H1 (cell line): ENCODE measurements around the gene AP5Z1.

ENCODE experiments used
- CEBPB ChIP-seq: IDR thresholded peaks from 2 replicates; pipeline ENCODE4 v1.6.1; 2012; ENCODE audit warnings: low read depth, low read length
- CHD1 ChIP-seq: IDR thresholded peaks from 2 replicates; pipeline ENCODE4 v1.6.1; 2012; ENCODE audit warnings: low read depth, low read length, improper control_type of control experiment
- CHD2 ChIP-seq: IDR thresholded peaks from 2 replicates; pipeline ENCODE4 v1.6.1; 2012; ENCODE audit warnings: low read length, improper control_type of control experiment
- EP300 ChIP-seq, 2 experiments: IDR thresholded peaks; 1 replicate in 1 of 2; 2 replicates in 1 of 2; pipeline ENCODE4 v1.6.1; 2011 to 2012; ENCODE audit warnings: low read depth in 2 of 2, low read length in 2 of 2, mild to moderate bottlenecking in 2 of 2, borderline replicate concordance in 1 of 2, inconsistent platforms in 1 of 2, moderate library complexity in 1 of 2
- EZH2 ChIP-seq: fragments of 200-600 bp; sonication (generic); IDR thresholded peaks from 2 replicates; pipeline ENCODE4 v1.7.1; 2012; ENCODE audit warnings: low read depth, mild to moderate bottlenecking, moderate library complexity, low read length, inconsistent platforms; ENCODE audit not compliant: severe bottlenecking
- GABPA ChIP-seq: IDR thresholded peaks from 2 replicates; pipeline ENCODE4 v1.6.1; 2011; ENCODE audit warnings: mild to moderate bottlenecking, low read length, moderate library complexity, borderline replicate concordance; ENCODE audit not compliant: insufficient read depth
- KDM1A ChIP-seq: fragments of 200-600, 300-600 bp; sonication (generic); IDR thresholded peaks from 2 replicates; pipeline ENCODE4 v1.7.1; 2016; ENCODE audit warnings: mild to moderate bottlenecking, low read length, borderline replicate concordance
- POLR2A ChIP-seq, 2 experiments: IDR thresholded peaks; 1 replicate in 1 of 2; 2 replicates in 1 of 2; pipeline ENCODE4 v1.6.1; 2011; ENCODE audit warnings: low read depth in 2 of 2, low read length in 2 of 2, mild to moderate bottlenecking in 2 of 2; ENCODE audit errors: control extremely low read depth in 1 of 2
- RAD21 ChIP-seq, 2 experiments: IDR thresholded peaks in 1 of 2; conservative IDR thresholded peaks in 1 of 2; 2 replicates each; pipeline ENCODE4 v1.6.1; 2011; ENCODE audit warnings: low read depth in 2 of 2, low read length in 2 of 2, improper control_type of control experiment in 1 of 2, inconsistent platforms in 1 of 2, mild to moderate bottlenecking in 1 of 2, moderate library complexity in 1 of 2
- RNF2 ChIP-seq: fragments of 200-900, 300-1000 bp; sonication (generic); IDR thresholded peaks from 2 replicates; pipeline ENCODE4 v1.7.1; 2016; ENCODE audit warnings: borderline replicate concordance, low read depth, mild to moderate bottlenecking, antibody characterized with exemption, low read length; ENCODE audit not compliant: poor library complexity, severe bottlenecking; ENCODE audit errors: missing control alignments
- SP1 ChIP-seq: IDR thresholded peaks from 2 replicates; pipeline ENCODE4 v1.6.1; 2011; ENCODE audit warnings: low read depth, low read length
- SP4 ChIP-seq: IDR thresholded peaks from 2 replicates; pipeline ENCODE4 v1.6.1; 2012; ENCODE audit warnings: low read length, inconsistent platforms
- SRF ChIP-seq: IDR thresholded peaks from 2 replicates; pipeline ENCODE4 v1.6.1; 2011; ENCODE audit warnings: mild to moderate bottlenecking, low read depth, low read length, moderate library complexity
- TF ChIP-seq, protein P1 (sequence below), 3 experiments: IDR thresholded peaks; 1 replicate in 2 of 3; 2 replicates in 1 of 3; pipeline versions ENCODE4 v1.5.1 to v1.6.1; 2011; ENCODE audit warnings: low read length in 3 of 3, mild to moderate bottlenecking in 3 of 3, inconsistent platforms in 2 of 3, low read depth in 1 of 3, moderate library complexity in 1 of 3; ENCODE audit not compliant: insufficient read depth in 1 of 3; ENCODE audit errors: control extremely low read depth in 1 of 3

DNA sequence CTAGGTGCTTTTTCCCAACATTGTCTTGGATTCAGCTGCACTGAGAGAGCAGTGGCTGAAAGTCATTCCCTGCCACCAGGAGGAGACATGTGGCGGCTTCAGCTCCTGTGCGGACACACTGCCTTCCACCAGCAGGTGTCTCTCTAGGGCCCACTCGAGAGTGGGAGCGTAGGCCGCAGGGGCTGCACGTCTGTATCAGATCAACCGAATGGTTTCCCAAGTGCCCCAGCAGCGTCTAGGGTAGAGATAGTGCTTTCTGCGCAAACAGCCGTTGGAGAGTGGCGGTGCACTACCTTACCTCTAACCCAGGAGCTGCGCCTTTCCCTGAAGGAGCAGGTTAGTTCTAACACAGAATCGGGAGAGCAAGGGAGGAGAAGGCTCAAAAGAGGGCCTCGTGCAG lies 54.8 kb downstream of the AP5Z1 start:
- TF ChIP-seq SP4 (no peak), EZH2 (no peak), CEBPB (no peak), GABPA (peak; percentile 72; the same call in 1 of the 2 replicates), KDM1A (no peak), SP1 (peak; percentile 48; the same call in 1 of the 2 replicates), RNF2 (no peak), SRF (no peak), POLR2A (IDR thresholded peaks at IDR 0.05; ENCODE audit: control extremely low read depth in 1 of 2, low read depth in 2 of 2, low read length in 2 of 2) (no peak), CHD2 (no peak), CHD1 (no peak), EP300 (IDR thresholded peaks at IDR 0.05; ENCODE audit: borderline replicate concordance in 1 of 2, low read depth in 2 of 2, low read length in 2 of 2) (0 out of 3 replicates have a peak, but pooled peaks of 1 of the 2 experiments have one; percentile 21), RAD21 (IDR thresholded peaks at IDR 0.05 in 1 of 2, conservative IDR thresholded peaks at IDR 0.05 in 1 of 2; ENCODE audit: low read depth in 2 of 2, low read length in 2 of 2) (peak; percentile 85 to 89)
- TF ChIP-seq, protein P1, sequence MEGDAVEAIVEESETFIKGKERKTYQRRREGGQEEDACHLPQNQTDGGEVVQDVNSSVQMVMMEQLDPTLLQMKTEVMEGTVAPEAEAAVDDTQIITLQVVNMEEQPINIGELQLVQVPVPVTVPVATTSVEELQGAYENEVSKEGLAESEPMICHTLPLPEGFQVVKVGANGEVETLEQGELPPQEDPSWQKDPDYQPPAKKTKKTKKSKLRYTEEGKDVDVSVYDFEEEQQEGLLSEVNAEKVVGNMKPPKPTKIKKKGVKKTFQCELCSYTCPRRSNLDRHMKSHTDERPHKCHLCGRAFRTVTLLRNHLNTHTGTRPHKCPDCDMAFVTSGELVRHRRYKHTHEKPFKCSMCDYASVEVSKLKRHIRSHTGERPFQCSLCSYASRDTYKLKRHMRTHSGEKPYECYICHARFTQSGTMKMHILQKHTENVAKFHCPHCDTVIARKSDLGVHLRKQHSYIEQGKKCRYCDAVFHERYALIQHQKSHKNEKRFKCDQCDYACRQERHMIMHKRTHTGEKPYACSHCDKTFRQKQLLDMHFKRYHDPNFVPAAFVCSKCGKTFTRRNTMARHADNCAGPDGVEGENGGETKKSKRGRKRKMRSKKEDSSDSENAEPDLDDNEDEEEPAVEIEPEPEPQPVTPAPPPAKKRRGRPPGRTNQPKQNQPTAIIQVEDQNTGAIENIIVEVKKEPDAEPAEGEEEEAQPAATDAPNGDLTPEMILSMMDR (IDR thresholded peaks at IDR 0.05; ENCODE audit: control extremely low read depth in 1 of 3, insufficient read depth in 1 of 3, low read depth in 1 of 3, low read length in 3 of 3), result peak; percentile 98 to 100 (median 100)
